Activated CD8-positive, alpha-beta memory T cell treated with anti-CD3 and anti-CD28 coated beads, Interleukin-2, amount 50 U/mL, for 1 hour (primary cell): Measurements from ENCODE around the gene NDST1.
"Not testable (repeated sequence)": the region's sequence is repeated elsewhere in the genome, so short reads cannot be mapped to it uniquely, and the experiment has no call there.

Experiments
- DNase-seq: peaks from one replicate; pipeline ENCODE4 v3.0.0-alpha.2; 2020; ENCODE audit errors: extremely low read depth

Gene NDST1

GRCh38 chr5:150508828-150509227, 897 bp downstream of the NDST1 start:
- no peak for DNase-seq

GRCh38 chr5:150509992-150510391, 2.1 kb downstream of the NDST1 start:
- DNase-seq = no peak

GRCh38 chr5:150510460-150511263, 2.7 kb downstream of the NDST1 start:
- no peak for DNase-seq

- DNase-seq = no peak
Measured at GRCh38 chr5:150511578-150512367, 3.8 kb downstream of the NDST1 start.

- DNase-seq = no peak
Measured at GRCh38 chr5:150512368-150512747, 4.4 kb downstream of the NDST1 start.

GRCh38 chr5:150513375-150514309, 5.7 kb downstream of the NDST1 start:
- no peak for DNase-seq

GRCh38 chr5:150514708-150515211, 6.8 kb downstream of the NDST1 start:
- no peak for DNase-seq

- DNase-seq = no peak
Measured at GRCh38 chr5:150515446-150515845, 7.5 kb downstream of the NDST1 start.

GRCh38 chr5:150516011-150516410, 8.1 kb downstream of the NDST1 start:
- DNase-seq = no peak

GRCh38 chr5:150517272-150518152, 9.6 kb downstream of the NDST1 start:
- no peak for DNase-seq

- DNase-seq = not testable (repeated sequence)
Measured at GRCh38 chr5:150518712-150519559, 11.0 kb downstream of the NDST1 start.

GRCh38 chr5:150519560-150519945, 11.6 kb downstream of the NDST1 start:
- no peak for DNase-seq

- DNase-seq = no peak
Measured at GRCh38 chr5:150519978-150520377, 12.0 kb downstream of the NDST1 start.

- DNase-seq = no peak
Measured at GRCh38 chr5:150520747-150521521, 13.0 kb downstream of the NDST1 start.

- DNase-seq = no peak
Measured at GRCh38 chr5:150521522-150521817, 13.5 kb downstream of the NDST1 start.

- no peak for DNase-seq
Measured at GRCh38 chr5:150521939-150522503, 14.1 kb downstream of the NDST1 start.

GRCh38 chr5:150522504-150523414, 14.8 kb downstream of the NDST1 start:
- DNase-seq = no peak
